Measurements from ENCODE around the gene TAF5L.

DNA sequence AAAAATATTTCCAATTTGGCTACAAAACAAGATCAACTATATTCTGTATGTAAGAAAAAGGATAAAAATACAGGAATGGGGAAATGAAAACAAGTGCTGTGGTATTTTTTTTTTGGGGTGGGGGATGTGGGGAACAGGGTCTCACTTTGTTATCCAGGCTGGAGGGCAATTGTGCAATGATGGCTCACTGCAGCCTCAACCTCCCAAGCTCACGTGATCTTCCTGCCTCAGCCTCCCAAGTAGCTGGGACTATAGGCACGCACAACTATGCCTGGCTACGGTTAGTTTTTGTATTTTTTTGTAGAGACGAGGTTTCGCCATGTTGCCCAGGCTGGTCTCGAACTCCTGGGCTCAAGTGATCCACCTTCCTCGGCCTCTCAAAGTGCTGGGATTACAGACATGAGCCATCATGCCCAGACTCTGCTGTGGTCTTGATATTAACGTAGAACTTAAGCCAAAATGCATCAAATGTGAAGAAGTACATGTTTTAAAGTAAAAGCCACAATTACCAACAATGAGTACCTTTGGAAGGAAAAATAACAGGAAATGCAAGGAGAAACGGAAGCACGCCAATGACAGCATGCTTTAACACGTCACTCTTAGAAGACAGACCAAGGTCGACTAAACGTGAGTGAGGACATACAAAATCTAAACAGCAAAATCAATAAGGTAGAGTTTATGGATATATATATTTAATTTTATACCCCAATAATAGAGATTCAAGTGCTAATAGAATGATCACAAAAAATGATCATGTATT lies 58.6 kb downstream of the TAF5L start:
- TF ChIP-seq, protein P1, sequence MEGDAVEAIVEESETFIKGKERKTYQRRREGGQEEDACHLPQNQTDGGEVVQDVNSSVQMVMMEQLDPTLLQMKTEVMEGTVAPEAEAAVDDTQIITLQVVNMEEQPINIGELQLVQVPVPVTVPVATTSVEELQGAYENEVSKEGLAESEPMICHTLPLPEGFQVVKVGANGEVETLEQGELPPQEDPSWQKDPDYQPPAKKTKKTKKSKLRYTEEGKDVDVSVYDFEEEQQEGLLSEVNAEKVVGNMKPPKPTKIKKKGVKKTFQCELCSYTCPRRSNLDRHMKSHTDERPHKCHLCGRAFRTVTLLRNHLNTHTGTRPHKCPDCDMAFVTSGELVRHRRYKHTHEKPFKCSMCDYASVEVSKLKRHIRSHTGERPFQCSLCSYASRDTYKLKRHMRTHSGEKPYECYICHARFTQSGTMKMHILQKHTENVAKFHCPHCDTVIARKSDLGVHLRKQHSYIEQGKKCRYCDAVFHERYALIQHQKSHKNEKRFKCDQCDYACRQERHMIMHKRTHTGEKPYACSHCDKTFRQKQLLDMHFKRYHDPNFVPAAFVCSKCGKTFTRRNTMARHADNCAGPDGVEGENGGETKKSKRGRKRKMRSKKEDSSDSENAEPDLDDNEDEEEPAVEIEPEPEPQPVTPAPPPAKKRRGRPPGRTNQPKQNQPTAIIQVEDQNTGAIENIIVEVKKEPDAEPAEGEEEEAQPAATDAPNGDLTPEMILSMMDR (conservative IDR thresholded peaks at IDR 0.05; ENCODE audit: low read depth, low read length): no peak
- TF ChIP-seq CEBPB (IDR thresholded peaks at IDR 0.05; ENCODE audit: low read depth, low read length): no peak
- no peak for TF ChIP-seq RFX5 (IDR thresholded peaks at IDR 0.05; ENCODE audit: low read depth, low read length)
- TF ChIP-seq RAD21 (IDR thresholded peaks at IDR 0.05; ENCODE audit: low read length): no peak
- TF ChIP-seq SMC3 (IDR thresholded peaks at IDR 0.05; ENCODE audit: low read depth, low read length): no peak
